GM18907 (cell line): ENCODE measurements around the gene ABHD10.

Source experiments
- ATAC-seq: cut with Tn5 transposase; IDR thresholded peaks from one replicate; pipeline ENCODE4 v1.9.1; 2021; ENCODE audit warnings: mild to moderate bottlenecking, moderate library complexity; ENCODE audit not compliant: unreplicated experiment

ABHD10 gene

GRCh38 chr3:111978583-111979433, at the start of gene ABHD10:
TSS of gene ABHD10 (plus strand) at chr3:111979026. CDS start at chr3:111979062, 36 bp downstream.
- ATAC-seq: peak; percentile 97

GRCh38 chr3:111929484-111929883, 49.3 kb upstream of the ABHD10 start:
- ATAC-seq: no peak

- ATAC-seq: no peak
Observed at GRCh38 chr3:111932946-111933345, 45.9 kb upstream of the ABHD10 start.

- ATAC-seq: no peak
Observed at GRCh38 chr3:111936191-111936841, 42.5 kb upstream of the ABHD10 start.

GRCh38 chr3:111936967-111937366, 41.9 kb upstream of the ABHD10 start:
- ATAC-seq: no peak

- ATAC-seq: no peak
Observed at GRCh38 chr3:111937871-111938270, 41.0 kb upstream of the ABHD10 start.

- no peak for ATAC-seq
Observed at GRCh38 chr3:111939873-111940272, 39.0 kb upstream of the ABHD10 start.

GRCh38 chr3:111943533-111943932, 35.3 kb upstream of the ABHD10 start:
- no peak for ATAC-seq

GRCh38 chr3:111944372-111944771, 34.5 kb upstream of the ABHD10 start:
- ATAC-seq: no peak

GRCh38 chr3:111947231-111947630, 31.6 kb upstream of the ABHD10 start:
- no peak for ATAC-seq

GRCh38 chr3:111948786-111949185, 30.0 kb upstream of the ABHD10 start:
- no peak for ATAC-seq

GRCh38 chr3:111949712-111950111, 29.1 kb upstream of the ABHD10 start:
- ATAC-seq: no peak

- ATAC-seq: no peak
Observed at GRCh38 chr3:111951032-111951431, 27.8 kb upstream of the ABHD10 start.

- ATAC-seq: no peak
Observed at GRCh38 chr3:111952086-111952485, 26.7 kb upstream of the ABHD10 start.

GRCh38 chr3:111952866-111953450, 25.9 kb upstream of the ABHD10 start:
- no peak for ATAC-seq

- no peak for ATAC-seq
Observed at GRCh38 chr3:111954228-111954990, 24.4 kb upstream of the ABHD10 start.

- ATAC-seq: no peak
Observed at GRCh38 chr3:111955876-111956275, 22.9 kb upstream of the ABHD10 start.

GRCh38 chr3:111956449-111956848, 22.4 kb upstream of the ABHD10 start:
- no peak for ATAC-seq

- no peak for ATAC-seq
Observed at GRCh38 chr3:111956995-111957734, 21.7 kb upstream of the ABHD10 start.

- ATAC-seq: no peak
Observed at GRCh38 chr3:111961461-111962164, 17.2 kb upstream of the ABHD10 start.
